Large intestine (tissue), 3 donors: Measurements from ENCODE around the gene B4GALT2. TPM values are rescaled to one million over a fixed set of nuclear protein-coding genes. Genes with fewer than 3 reads are reported as not detected.

Experiments
- DNase-seq, 2 donors: peaks; one replicate each; pipeline versions ENCODE4 v3.0.0 to v3.0.0-alpha.2; 2013
- H3K27ac ChIP-seq: one replicate; pipeline ENCODE4 v1.5.1; 2013; ENCODE audit warnings: low read length
- H3K27me3 ChIP-seq: 2 replicates; pipeline ENCODE4 v1.6.1; 2013; ENCODE audit warnings: low read length; ENCODE audit not compliant: control insufficient read depth, insufficient read depth
- H3K36me3 ChIP-seq: 2 replicates; pipeline ENCODE4 v1.6.1; 2013; ENCODE audit warnings: low read length; ENCODE audit not compliant: control insufficient read depth, insufficient read depth
- H3K4me1 ChIP-seq: one replicate; pipeline ENCODE4 v1.6.1; 2013; ENCODE audit warnings: low read length; ENCODE audit not compliant: control insufficient read depth, insufficient read depth
- H3K4me3 ChIP-seq: one replicate; pipeline ENCODE4 v1.5.1; 2013; ENCODE audit warnings: low read length
- H3K9me3 ChIP-seq: one replicate; pipeline ENCODE4 v1.6.1; 2013; ENCODE audit warnings: mild to moderate bottlenecking, low read depth, low read length, moderate library complexity; ENCODE audit not compliant: control insufficient read depth
- WGBS: methylation state at CpG from one replicate; pipeline ENCODE4 v1.1.5; 2013; ENCODE audit warnings: low lambda C conversion rate; ENCODE audit not compliant: insufficient coverage; 5-methylcytosine and 5-hydroxymethylcytosine counted together
- polyA plus RNA-seq: library from polyadenylated mRNA; unstranded; fragments of 120-200 nt; gene quantifications from one replicate; pipeline ENCODE4 v1.2.1, GENCODE V29; 2013

The B4GALT2 gene
- polyA plus RNA-seq, 1 donor, result 37.4 TPM

DNA sequence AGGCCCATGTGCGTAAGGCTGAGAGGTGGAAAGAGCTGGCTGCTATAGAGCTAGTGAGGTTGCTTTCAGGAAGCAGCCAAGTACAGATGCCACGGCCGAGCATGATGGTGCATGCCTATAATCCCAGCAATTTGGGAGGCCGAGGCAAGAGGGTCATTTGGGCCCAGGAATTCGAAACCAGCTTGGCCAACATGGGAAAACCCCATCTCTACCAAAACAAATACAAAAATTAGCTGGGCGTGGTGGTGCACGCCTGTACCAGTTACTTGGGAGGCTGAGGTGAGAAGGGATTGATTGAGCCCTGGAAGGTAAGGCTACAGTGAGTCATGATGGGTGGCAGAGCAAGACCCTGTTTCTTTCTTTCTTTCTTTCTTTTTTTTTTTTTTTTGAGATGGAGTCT is 15.1 kb downstream of the B4GALT2 start:
- no peaks in the 10 kb centered on the region for H3K36me3 ChIP-seq
- 100% methylated on average over 1 of the region's 7 CpGs for WGBS

DNA sequence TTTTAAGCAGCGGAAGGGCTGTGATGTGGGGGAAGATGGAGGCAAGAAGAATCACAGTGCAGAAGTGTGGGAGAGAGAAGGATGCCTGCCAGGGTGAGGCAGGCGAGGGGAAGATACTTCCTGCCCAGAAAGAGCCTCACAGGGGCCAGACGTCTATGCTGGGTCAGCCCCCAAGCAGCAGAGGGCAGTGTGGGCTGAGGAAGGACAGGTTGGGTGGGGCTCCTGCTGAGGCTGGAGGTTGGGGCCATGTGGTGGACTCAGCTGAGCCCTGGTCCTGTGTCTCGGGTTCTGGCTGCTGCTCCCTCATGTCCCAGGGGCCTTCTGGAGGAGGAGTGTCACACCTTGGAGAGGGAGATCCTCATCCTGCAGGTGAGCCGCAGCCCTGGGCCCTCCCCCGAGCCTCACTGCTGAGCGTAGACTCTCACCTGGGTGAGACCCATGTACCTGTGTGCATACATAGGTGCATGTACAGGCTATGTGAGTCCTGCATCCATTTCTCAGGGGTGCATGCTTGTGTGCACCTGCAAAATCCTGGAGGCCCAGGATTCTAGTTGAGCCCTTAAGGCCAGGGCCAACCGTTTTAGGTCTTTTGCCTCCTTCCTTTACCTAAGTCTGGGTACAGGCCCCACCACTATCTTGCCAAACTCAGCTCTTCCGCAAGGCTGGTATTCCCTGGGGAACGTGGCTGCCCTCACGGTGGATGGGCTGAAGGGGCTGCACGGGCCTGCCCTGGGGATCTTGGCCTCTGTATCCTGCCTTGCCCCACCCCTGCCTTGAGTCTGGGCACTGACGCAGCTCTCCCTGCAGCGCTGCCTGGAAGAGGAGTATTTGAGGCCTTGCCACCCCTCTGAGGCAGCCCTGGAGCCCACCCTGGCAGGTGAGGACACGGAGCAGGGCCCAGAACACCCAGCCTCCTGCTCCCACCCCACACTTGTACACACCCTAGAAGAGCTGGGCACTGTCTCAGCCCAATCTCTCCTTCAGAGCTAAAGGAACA is 16.1 kb downstream of the B4GALT2 start:
- H3K9me3 ChIP-seq, result no peaks in the 10 kb centered on the region
- H3K27me3 ChIP-seq, result no peaks in the 10 kb centered on the region
- H3K27ac ChIP-seq, result no peak overlapping the region
- H3K36me3 ChIP-seq, result no peaks in the 10 kb centered on the region
- WGBS, result no CpG with 5 or more reads among the region's 15 CpGs
- peak; percentile 62 to 68 for DNase-seq
- no peak overlapping the region for H3K4me3 ChIP-seq
- peaks cover 49% of the 10 kb centered on the region for H3K4me1 ChIP-seq

More for the DNA sequence above, 15.1 kb downstream of the B4GALT2 start:
- Histone ChIP-seq H3K4me1 (peaks cover 49% of the 10 kb centered on the region), H3K27me3 (no peaks in the 10 kb centered on the region), H3K9me3 (no peaks in the 10 kb centered on the region), H3K4me3 (no peak overlapping the region), H3K27ac (no peak overlapping the region)
- DNase-seq, result no peak

DNA sequence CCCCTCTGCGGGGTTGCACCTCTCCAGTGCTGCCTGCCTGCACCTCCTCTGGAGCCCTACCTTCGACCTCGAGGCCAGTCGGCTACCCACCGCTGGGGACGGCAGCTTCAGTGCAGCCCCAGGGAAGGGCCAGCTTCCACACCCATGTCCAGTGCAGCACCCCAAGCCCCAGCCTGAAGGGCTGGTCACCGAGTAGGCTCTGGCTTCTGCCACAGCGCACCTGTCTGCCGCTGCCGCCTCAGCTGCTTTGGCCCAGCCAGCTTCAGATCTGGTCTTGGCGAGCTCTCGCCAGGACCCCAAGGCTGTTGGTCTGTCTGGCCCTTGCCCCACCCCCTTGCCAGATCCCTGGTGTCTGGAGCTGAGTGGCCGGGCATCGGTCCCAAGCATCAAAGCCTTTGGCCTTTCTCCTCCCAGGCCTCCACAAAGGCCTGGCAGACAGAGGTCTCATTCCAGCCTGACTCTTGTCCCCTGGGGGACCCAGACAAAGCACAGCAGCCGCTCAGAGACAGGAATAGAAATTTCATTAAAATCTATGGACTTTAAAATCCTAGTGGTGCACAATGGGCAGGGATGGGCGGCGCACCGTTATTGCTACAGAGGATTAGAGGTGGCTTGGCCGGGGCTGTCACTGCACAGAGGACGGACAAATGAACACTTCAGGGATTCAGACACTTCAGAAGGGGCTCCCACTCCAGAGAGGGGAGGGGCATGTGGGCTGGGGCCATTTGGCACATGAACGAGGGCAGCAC is 17.1 kb downstream of the B4GALT2 start:
- no peaks in the 10 kb centered on the region for H3K36me3 ChIP-seq
- DNase-seq, result no peak
- WGBS, result 65% methylated on average over 4 of the region's 21 CpGs
- H3K27me3 ChIP-seq, result no peaks in the 10 kb centered on the region
- peak overlapping the region; percentile 62 for H3K27ac ChIP-seq
- no peaks in the 10 kb centered on the region for H3K9me3 ChIP-seq
- peaks cover 40% of the 10 kb centered on the region for H3K4me1 ChIP-seq
- no peak overlapping the region for H3K4me3 ChIP-seq

DNA sequence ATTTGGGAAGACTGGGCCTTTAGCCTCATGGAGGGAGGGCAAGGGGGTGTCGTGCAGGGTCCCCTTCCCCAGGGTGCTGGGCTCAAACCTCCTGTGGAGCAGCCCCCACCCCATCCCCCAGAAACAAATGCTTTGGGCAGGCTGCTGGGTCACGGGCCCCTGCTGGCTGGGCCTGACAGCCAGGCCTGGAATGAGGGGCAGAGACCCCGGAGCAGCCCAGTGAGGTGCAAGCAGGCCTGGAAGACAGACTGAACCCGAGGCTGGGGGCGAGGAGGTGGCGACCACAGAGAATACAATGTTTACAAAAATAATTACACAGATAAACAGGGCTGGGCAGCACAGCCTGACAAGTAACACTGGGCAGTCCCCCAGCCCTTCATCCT is 17.7 kb downstream of the B4GALT2 start:
- no peak for DNase-seq
- H3K4me3 ChIP-seq, result no peak overlapping the region
- no peaks in the 10 kb centered on the region for H3K27me3 ChIP-seq
- peak overlapping the region; percentile 62 for H3K27ac ChIP-seq
- peaks cover 38% of the 10 kb centered on the region for H3K4me1 ChIP-seq
- WGBS, result no CpG with 5 or more reads among the region's 6 CpGs
- H3K36me3 ChIP-seq, result no peaks in the 10 kb centered on the region
- no peaks in the 10 kb centered on the region for H3K9me3 ChIP-seq

DNA sequence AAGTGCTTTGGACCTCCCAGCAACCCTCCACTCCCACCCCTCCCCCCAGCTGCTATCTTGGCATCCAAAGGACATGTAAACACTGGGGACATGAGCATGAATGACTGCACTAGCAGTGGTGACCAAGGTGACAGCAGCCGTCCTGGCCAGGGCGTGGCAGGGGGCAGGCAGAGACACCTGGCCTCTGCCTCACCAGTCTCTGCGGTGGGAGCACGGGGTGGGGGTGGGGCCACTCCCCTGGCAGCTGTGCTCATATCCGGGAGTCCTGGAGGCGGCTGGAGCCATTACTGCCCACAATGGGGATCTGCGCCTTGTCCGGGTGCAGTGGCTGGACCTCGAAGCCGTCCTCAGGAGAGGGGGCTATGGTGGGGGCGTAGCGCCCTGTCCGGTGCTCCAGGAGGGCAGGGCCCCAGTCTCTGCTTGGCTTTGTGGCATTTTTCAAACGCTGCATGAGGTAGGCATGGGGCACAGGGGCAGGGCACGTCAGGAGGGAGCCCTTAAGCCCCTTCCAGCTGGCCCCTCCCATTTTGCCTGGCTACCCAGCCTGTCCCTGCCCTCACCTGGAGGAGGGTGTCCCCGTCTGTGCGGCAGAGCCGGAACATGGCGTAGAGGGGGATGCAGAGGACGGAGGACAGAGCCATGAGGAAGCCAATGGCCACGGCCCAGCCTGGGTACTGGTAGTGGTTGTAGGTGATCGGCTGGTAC is 18.4 kb downstream of the B4GALT2 start:
- no peaks in the 10 kb centered on the region for H3K36me3 ChIP-seq
- peak overlapping the region; percentile 62 for H3K27ac ChIP-seq
- peak overlapping the region; percentile 33 for H3K4me3 ChIP-seq
- no peaks in the 10 kb centered on the region for H3K27me3 ChIP-seq
- no CpG with 5 or more reads among the region's 22 CpGs for WGBS
- H3K4me1 ChIP-seq, result peaks cover 34% of the 10 kb centered on the region
- DNase-seq, result peak; percentile 69 to 76
- no peaks in the 10 kb centered on the region for H3K9me3 ChIP-seq

DNA sequence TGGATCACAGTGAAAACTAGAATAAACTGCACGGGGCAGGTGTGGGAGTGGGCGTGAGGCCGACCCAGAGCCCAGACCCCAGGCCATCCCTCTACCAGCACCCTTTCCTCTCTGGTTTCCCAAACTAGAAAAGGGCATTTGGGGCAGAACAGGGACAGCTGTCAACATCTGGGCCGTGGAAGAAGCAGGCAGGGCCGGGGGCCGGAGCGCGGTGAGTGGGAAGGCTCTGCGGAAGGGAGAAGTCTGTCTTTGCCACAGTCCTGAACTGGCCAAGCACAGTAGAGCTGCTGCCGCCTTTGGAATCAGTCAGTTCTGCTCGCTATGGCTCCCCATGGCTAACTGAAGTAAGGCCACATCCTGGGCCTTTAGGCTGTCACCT is 19.0 kb downstream of the B4GALT2 start:
- Histone ChIP-seq H3K36me3 (no peaks in the 10 kb centered on the region), H3K27ac (peak overlapping the region; percentile 62), H3K9me3 (no peaks in the 10 kb centered on the region), H3K27me3 (no peaks in the 10 kb centered on the region), H3K4me3 (peak overlapping the region; percentile 33), H3K4me1 (peaks cover 30% of the 10 kb centered on the region)
- WGBS, result no CpG with 5 or more reads among the region's 11 CpGs
- no peak for DNase-seq

DNA sequence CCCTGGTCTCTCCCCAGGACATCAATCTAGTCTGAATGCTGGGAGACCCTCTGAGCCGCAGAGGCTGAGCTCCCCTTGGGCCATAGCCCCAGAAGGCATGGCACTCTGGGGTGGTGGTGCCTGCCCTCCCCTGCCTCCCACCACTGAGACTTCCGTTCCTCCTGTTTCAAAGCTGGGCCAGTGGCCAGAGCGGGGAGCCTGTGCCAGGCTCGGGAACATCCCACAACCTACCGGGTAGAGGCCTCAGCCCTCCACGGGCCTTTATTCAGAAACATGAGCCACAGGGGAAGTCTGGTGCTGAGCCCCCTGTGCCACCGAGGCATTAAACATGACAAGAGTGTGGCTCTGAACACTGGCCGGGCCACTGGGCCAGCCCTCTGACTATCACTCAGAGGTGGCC is 20.4 kb downstream of the B4GALT2 start:
- Histone ChIP-seq H3K4me3 (no peak overlapping the region), H3K27ac (no peak overlapping the region), H3K36me3 (no peaks in the 10 kb centered on the region), H3K9me3 (no peaks in the 10 kb centered on the region), H3K27me3 (no peaks in the 10 kb centered on the region), H3K4me1 (peaks cover 30% of the 10 kb centered on the region)
- no CpG with 5 or more reads among the region's 8 CpGs for WGBS
- DNase-seq, result no peak

DNA sequence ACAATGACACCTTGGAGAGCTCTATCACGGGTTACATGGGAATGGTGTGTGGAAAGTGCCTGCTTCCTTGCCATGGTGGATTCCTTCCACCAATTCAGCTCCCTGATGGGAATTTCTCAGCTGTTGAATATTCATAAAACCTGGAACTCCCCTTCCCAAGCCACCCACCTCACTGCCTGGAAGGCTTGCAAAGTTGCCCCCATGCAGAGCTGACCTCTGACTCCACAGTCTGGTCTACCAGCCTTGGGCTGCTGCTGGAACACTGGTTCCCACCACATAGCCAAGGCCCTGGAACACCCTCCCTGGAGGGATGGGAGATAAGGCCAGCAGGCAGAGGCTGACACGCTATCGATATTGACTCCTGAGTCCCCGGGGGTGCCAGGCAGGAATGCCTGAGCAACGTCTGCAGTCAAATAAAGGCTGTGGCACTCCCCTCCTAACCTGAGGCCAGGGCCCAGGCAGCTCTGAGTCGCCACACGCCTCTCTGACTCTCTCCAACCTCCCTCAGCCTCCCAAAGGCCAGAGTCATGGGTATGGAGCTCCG is 21.2 kb downstream of the B4GALT2 start:
- 100% methylated on average over 1 of the region's 8 CpGs for WGBS

DNA sequence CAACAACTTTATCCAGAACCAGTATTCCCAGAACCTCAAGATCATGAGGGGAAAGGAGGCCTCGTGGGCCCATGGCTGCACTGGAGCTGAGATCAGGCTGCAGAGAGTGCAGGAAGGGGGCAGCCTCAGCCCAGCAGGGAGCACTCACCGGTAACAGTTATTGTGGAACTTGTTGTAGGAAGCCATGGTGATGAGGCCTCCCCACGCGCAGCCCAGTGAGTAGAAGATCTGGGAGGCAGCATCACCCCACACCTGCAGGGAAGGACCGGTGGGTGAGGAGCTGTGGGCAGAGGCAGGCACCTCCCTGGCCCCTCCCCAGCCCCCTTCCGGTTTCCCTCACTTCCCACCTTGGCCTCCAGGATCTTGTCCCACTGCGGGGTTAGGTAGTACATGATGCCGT is 23.2 kb downstream of the B4GALT2 start:
- DNase-seq, result no peak
- no peaks in the 10 kb centered on the region for H3K9me3 ChIP-seq
- no peaks in the 10 kb centered on the region for H3K36me3 ChIP-seq
- no peak overlapping the region for H3K4me3 ChIP-seq
- no CpG with 5 or more reads among the region's 8 CpGs for WGBS
- peaks cover 13% of the 10 kb centered on the region for H3K4me1 ChIP-seq
- H3K27me3 ChIP-seq, result no peaks in the 10 kb centered on the region
- H3K27ac ChIP-seq, result no peak overlapping the region

More for the DNA sequence above, 21.2 kb downstream of the B4GALT2 start:
- H3K27me3 ChIP-seq, result no peaks in the 10 kb centered on the region
- no peak for DNase-seq
- H3K4me3 ChIP-seq, result no peak overlapping the region
- H3K9me3 ChIP-seq, result no peaks in the 10 kb centered on the region
- H3K36me3 ChIP-seq, result no peaks in the 10 kb centered on the region
- H3K4me1 ChIP-seq, result peaks cover 24% of the 10 kb centered on the region
- H3K27ac ChIP-seq, result no peak overlapping the region
